Measurements from ENCODE around the gene HSPA1A.

- no peak for TF ChIP-seq WT1 (tag by site-specific recombination; IDR thresholded peaks at IDR 0.05)
- TF ChIP-seq OSR2 (tag by site-specific recombination; IDR thresholded peaks at IDR 0.05): no peak
Observed at GRCh38 chr6:31797588-31797987, 17.8 kb upstream of the HSPA1A start.

Measured in HEK293 (cell line).